Fibroblast of mammary gland (primary cell): ENCODE data around the gene RAG1.

Experiments used
- DNase-seq: peaks from one replicate; pipeline ENCODE4 v3.0.0-alpha.2; 2010; ENCODE audit warnings: low read depth
- H3K4me3 ChIP-seq: 2 replicates; pipeline ENCODE4 v1.5.1; 2011; ENCODE audit warnings: low read depth, mild to moderate bottlenecking, low read length, moderate library complexity; ENCODE audit not compliant: control insufficient read depth
- CTCF ChIP-seq: conservative IDR thresholded peaks from 2 replicates; pipeline ENCODE4 v1.5.1; 2011; ENCODE audit warnings: low read depth, low read length, inconsistent platforms; ENCODE audit not compliant: control insufficient read depth, insufficient read depth

Gene RAG1

GRCh38 chr11:36615826-36616225 is 48.0 kb downstream of the RAG1 start:
- DNase-seq = no peak
- no peak overlapping the region for H3K4me3 ChIP-seq
- no peak for TF ChIP-seq CTCF

GRCh38 chr11:36617543-36618362 is 49.9 kb downstream of the RAG1 start:
- no peak overlapping the region for H3K4me3 ChIP-seq
- TF ChIP-seq CTCF = no peak
- DNase-seq = no peak

- DNase-seq = no peak
- TF ChIP-seq CTCF = no peak
- H3K4me3 ChIP-seq = no peak overlapping the region
These were observed 50.7 kb downstream of the RAG1 start for GRCh38 chr11:36618363-36619047.

GRCh38 chr11:36619502-36619901 is 51.7 kb downstream of the RAG1 start:
- no peak for DNase-seq
- no peak for TF ChIP-seq CTCF
- H3K4me3 ChIP-seq = no peak overlapping the region

- DNase-seq = no peak
- TF ChIP-seq CTCF = no peak
- no peak overlapping the region for H3K4me3 ChIP-seq
These were observed 52.4 kb downstream of the RAG1 start for GRCh38 chr11:36620246-36620645.

- H3K4me3 ChIP-seq = no peak overlapping the region
- peak; percentile 21 for DNase-seq
- peak; percentile 35 for TF ChIP-seq CTCF
These were observed 54.8 kb downstream of the RAG1 start for GRCh38 chr11:36622431-36623136.
